ENCODE results near the gene ST7. TPM values are rescaled to one million over a fixed set of nuclear protein-coding genes. Genes with fewer than 3 reads are reported as not detected.

ST7 gene, protein sequence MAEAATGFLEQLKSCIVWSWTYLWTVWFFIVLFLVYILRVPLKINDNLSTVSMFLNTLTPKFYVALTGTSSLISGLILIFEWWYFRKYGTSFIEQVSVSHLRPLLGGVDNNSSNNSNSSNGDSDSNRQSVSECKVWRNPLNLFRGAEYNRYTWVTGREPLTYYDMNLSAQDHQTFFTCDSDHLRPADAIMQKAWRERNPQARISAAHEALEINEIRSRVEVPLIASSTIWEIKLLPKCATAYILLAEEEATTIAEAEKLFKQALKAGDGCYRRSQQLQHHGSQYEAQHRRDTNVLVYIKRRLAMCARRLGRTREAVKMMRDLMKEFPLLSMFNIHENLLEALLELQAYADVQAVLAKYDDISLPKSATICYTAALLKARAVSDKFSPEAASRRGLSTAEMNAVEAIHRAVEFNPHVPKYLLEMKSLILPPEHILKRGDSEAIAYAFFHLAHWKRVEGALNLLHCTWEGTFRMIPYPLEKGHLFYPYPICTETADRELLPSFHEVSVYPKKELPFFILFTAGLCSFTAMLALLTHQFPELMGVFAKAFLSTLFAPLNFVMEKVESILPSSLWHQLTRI
- total RNA-seq = 10 to 100 TPM; 13.5 to 24.9 (median 18.6) TPM

DNA sequence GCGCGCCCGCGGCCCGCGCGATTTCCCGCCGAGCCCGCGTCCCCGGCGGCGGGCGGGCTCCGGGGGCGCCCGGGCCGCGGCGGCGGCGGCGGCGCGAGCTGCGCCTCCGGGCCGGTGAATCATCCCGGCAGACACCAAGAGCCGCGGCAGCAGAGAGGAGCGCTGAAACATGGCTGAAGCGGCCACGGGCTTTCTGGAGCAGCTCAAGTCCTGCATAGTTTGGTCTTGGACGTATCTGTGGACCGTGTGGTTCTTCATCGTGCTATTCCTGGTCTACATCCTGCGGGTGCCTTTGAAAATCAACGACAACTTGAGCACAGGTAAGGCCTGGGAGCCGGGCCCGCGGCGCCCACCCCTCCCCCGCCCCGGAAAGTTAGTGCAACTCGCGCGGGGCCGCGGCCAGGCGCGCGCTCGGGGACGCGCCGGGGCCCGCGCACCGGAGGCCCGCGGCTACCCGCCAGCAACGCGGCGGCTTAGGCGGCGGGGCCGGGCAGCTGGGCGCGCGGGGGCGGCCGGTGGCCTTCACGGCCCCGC lies at the start of gene ST7:
ST7 (plus strand) TSS at position 130 of the 534 bp plus-strand sequence; CDS start at position 170, 40 bp downstream.
- peak within 1 kb of the TSS; percentile 64 to 99 (median 88) for H3K4me3 ChIP-seq
- TF ChIP-seq EP300 (IDR thresholded peaks at IDR 0.05) (peak in 1 of 2 donors; percentile 54), POLR2A (IDR thresholded peaks at IDR 0.05) (peak in 1 of 2 donors; percentile 7)
- TF ChIP-seq, protein P1, sequence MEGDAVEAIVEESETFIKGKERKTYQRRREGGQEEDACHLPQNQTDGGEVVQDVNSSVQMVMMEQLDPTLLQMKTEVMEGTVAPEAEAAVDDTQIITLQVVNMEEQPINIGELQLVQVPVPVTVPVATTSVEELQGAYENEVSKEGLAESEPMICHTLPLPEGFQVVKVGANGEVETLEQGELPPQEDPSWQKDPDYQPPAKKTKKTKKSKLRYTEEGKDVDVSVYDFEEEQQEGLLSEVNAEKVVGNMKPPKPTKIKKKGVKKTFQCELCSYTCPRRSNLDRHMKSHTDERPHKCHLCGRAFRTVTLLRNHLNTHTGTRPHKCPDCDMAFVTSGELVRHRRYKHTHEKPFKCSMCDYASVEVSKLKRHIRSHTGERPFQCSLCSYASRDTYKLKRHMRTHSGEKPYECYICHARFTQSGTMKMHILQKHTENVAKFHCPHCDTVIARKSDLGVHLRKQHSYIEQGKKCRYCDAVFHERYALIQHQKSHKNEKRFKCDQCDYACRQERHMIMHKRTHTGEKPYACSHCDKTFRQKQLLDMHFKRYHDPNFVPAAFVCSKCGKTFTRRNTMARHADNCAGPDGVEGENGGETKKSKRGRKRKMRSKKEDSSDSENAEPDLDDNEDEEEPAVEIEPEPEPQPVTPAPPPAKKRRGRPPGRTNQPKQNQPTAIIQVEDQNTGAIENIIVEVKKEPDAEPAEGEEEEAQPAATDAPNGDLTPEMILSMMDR (IDR thresholded peaks at IDR 0.05) = peak in 1 of 5 experiments; percentile 7
- H3K27me3 ChIP-seq = no peaks in the 10 kb centered on the region
- WGBS, 2 donors = 0 to 1% methylated on average over 36 to 41 of the region's 77 CpGs
- H3K9me3 ChIP-seq = no peaks in the 10 kb centered on the region
- no peaks in the 10 kb centered on the region for H3K36me3 ChIP-seq
- peak; percentile 23 to 43 for DNase-seq (ENCODE audit: low spot score in 2 of 2)
- peaks cover 3 to 40% (median 13%) of the 10 kb centered on the region in 4 donors for H3K4me1 ChIP-seq
- H3K27ac ChIP-seq = peak within 1 kb of the TSS; percentile 98 to 100 (median 99)

GRCh38 chr7:116906391-116906790 lies 46.9 kb upstream of the ST7 start:
- DNase-seq (ENCODE audit: low spot score in 2 of 2) = no peak
- Histone ChIP-seq H3K9me3 (no peaks in the 10 kb centered on the region), H3K4me3 (no peak overlapping the region), H3K4me1 (peaks cover 0 to 3% (median 0%) of the 10 kb centered on the region in 4 donors), H3K27ac (no peak overlapping the region), H3K27me3 (no peaks in the 10 kb centered on the region), H3K36me3 (peaks cover 0 to 55% (median 0%) of the 10 kb centered on the region in 3 donors)
- 91 to 97% methylated on average over 1 of the region's 1 CpG for WGBS, 2 donors
- TF ChIP-seq EP300 (IDR thresholded peaks at IDR 0.05) = no peak
- no peak for TF ChIP-seq POLR2A (IDR thresholded peaks at IDR 0.05)
- TF ChIP-seq, protein P1 (IDR thresholded peaks at IDR 0.05) = no peak

DNA sequence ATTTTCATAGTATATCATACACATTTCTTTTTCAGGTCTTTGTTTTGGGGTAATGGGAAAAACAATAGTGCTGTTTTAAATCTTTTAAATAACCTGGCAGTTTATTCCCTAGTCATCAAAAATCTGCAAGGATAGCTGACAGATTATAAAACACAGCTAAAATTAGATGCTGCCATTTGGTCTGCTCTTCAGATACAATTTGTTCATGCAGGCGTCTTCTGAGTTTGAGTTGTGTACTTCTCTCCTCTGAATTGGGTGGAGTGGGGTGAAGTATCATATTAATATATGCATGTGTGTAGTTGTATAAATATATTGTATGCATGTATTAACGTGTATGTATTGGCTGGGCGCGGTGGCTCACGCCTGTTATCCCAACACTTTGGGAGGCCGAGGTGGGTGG lies 42.9 kb upstream of the ST7 start:
- Histone ChIP-seq H3K9me3 (peaks cover 0 to 7% (median 0%) of the 10 kb centered on the region in 4 donors), H3K27ac (no peak overlapping the region), H3K36me3 (peaks cover 0 to 78% (median 0%) of the 10 kb centered on the region in 3 donors), H3K27me3 (no peaks in the 10 kb centered on the region), H3K4me1 (no peaks in the 10 kb centered on the region), H3K4me3 (no peak overlapping the region)
- TF ChIP-seq EP300 (IDR thresholded peaks at IDR 0.05) = no peak
- TF ChIP-seq, protein P1 (IDR thresholded peaks at IDR 0.05) = no peak
- no peak for TF ChIP-seq POLR2A (IDR thresholded peaks at IDR 0.05)
- DNase-seq (ENCODE audit: low spot score in 2 of 2) = no peak
- WGBS, 2 donors = 96 to 97% methylated on average over 6 of the region's 6 CpGs

DNA sequence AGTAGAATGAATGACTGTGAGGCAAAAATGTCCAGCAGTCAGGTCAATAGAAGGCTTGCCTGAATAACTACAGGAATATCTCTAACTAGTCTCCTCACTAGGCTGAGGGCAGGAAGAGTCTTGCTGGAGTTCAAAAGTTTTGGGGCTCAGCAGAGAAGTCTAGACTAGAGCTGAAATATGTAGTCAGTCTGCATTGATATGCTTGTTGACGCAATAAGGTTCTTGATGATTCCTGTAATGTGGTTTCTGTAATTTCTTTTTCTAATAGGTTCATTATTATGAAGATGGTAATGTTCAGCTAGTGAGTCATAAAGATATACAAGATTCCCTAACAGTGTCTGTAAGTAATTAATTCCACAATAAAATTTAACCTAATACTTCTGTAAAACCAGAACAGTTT lies 41.5 kb upstream of the ST7 start:
- no peaks in the 10 kb centered on the region for H3K4me1 ChIP-seq
- H3K36me3 ChIP-seq = peaks cover 0 to 80% (median 0%) of the 10 kb centered on the region in 3 donors
- TF ChIP-seq, protein P1 (IDR thresholded peaks at IDR 0.05) = no peak
- TF ChIP-seq POLR2A (IDR thresholded peaks at IDR 0.05) (no peak), EP300 (IDR thresholded peaks at IDR 0.05) (no peak)
- peaks cover 0 to 7% (median 0%) of the 10 kb centered on the region in 4 donors for H3K9me3 ChIP-seq
- no peak overlapping the region for H3K4me3 ChIP-seq
- 100% methylated on average over 1 of the region's 1 CpG for WGBS, 2 donors
- H3K27me3 ChIP-seq = no peaks in the 10 kb centered on the region
- H3K27ac ChIP-seq = no peak overlapping the region
- DNase-seq (ENCODE audit: low spot score in 2 of 2) = no peak

Data from tibial nerve (tissue), 4 donors.